HEK293T (cell line): Measurements from ENCODE around the gene ATP1A2.
"Not testable (repeated sequence)": the region's sequence is repeated elsewhere in the genome, so short reads cannot be mapped to it uniquely, and the experiment has no call there.

ENCODE experiments used
- CTCF ChIA-PET: fragments of 350-600 bp; formaldehyde crosslinking; extraction: SDS; loops from one replicate; lab custom pipeline; 2021; ENCODE audit warnings: antibody characterized with exemption, inconsistent platforms; lab: Yijun Ruan, JAX
- POLR2A ChIA-PET: fragments of 350-600 bp; formaldehyde crosslinking; extraction: SDS; loops from one replicate; lab custom pipeline; 2020; ENCODE audit warnings: antibody characterized with exemption, inconsistent platforms; lab: Yijun Ruan, JAX
- DNase-seq: peaks from one replicate; pipeline ENCODE4 v3.0.0; 2012; ENCODE audit warnings: mixed read lengths; ENCODE audit errors: extremely low spot score
- ARNT ChIP-seq: fragments of 450-650 bp; IDR thresholded peaks from 2 replicates; pipeline ENCODE4 v1.6.1; 2017; ENCODE audit warnings: mild to moderate bottlenecking
- BHLHE40 ChIP-seq: fragments of 450-650 bp; IDR thresholded peaks from 2 replicates; pipeline ENCODE4 v1.6.1; 2016; ENCODE audit warnings: mild to moderate bottlenecking, moderate library complexity, borderline replicate concordance
- CTBP1 ChIP-seq: fragments of 450-650 bp; IDR thresholded peaks from 2 replicates; pipeline ENCODE4 v1.6.1; 2016; ENCODE audit warnings: borderline replicate concordance
- ELF4 ChIP-seq: fragments of 450-650 bp; IDR thresholded peaks from 2 replicates; pipeline ENCODE4 v1.6.1; 2017; ENCODE audit warnings: antibody characterized with exemption
- FOXA1 ChIP-seq: fragments of 450-650 bp; IDR thresholded peaks from 2 replicates; pipeline ENCODE4 v1.6.1; 2016; ENCODE audit warnings: mild to moderate bottlenecking
- FOXK2 ChIP-seq: fragments of 450-650 bp; IDR thresholded peaks from 2 replicates; pipeline ENCODE4 v1.6.1; 2016; ENCODE audit warnings: mild to moderate bottlenecking
- FOXM1 ChIP-seq: fragments of 450-650 bp; IDR thresholded peaks from 2 replicates; pipeline ENCODE4 v1.6.1; 2017; ENCODE audit warnings: mild to moderate bottlenecking, borderline replicate concordance
- HDGF ChIP-seq: fragments of 450-650 bp; IDR thresholded peaks from 2 replicates; pipeline ENCODE4 v1.6.1; 2017; ENCODE audit warnings: antibody characterized with exemption, borderline replicate concordance
- L3MBTL2 ChIP-seq: fragments of 450-650 bp; conservative IDR thresholded peaks from 2 replicates; pipeline ENCODE4 v1.6.1; 2016; ENCODE audit warnings: mild to moderate bottlenecking
- LEF1 ChIP-seq: fragments of 450-650 bp; IDR thresholded peaks from 2 replicates; pipeline ENCODE4 v1.6.1; 2017; ENCODE audit warnings: mild to moderate bottlenecking, borderline replicate concordance
- NFRKB ChIP-seq: fragments of 450-650 bp; IDR thresholded peaks from 2 replicates; pipeline ENCODE4 v1.6.1; 2016; ENCODE audit warnings: mild to moderate bottlenecking, moderate library complexity
- SP1 ChIP-seq: fragments of 450-650 bp; IDR thresholded peaks from 2 replicates; pipeline ENCODE4 v1.6.1; 2017
- SUZ12 ChIP-seq: fragments of 450-650 bp; IDR thresholded peaks from 2 replicates; pipeline ENCODE4 v1.6.1; 2016; ENCODE audit warnings: mild to moderate bottlenecking
- TARDBP ChIP-seq: fragments of 450-650 bp; IDR thresholded peaks from 2 replicates; pipeline ENCODE4 v1.6.1; 2016
- ZNF384 ChIP-seq: fragments of 450-650 bp; IDR thresholded peaks from 2 replicates; pipeline ENCODE4 v1.6.1; 2016
- TF ChIP-seq, protein P1 (sequence below): fragments of 450-650 bp; IDR thresholded peaks from 2 replicates; pipeline ENCODE4 v1.6.1; 2016

The ATP1A2 gene

DNA sequence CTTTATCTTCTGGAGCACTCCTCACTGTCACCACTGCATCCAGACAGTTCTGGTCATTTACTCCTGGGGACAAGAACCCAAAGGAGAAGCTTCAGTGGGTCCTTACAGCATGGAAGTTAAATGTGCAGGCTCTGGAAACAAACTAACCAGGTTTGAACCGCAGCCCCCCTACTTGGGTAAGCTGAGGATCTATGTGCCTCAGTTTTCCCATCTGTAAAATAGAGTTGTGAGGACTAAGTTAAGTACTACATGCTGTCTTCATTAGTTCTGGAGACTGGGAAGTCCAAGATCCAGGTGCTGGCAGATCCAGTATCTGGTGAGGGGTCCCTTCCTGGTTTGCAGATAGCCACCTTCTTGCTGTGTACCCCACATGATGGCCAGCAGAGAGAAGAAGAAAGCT is 8.0 kb upstream of the ATP1A2 start:
- POLR2A ChIA-PET = no interaction called here
- no peak for TF ChIP-seq FOXA1
- TF ChIP-seq, protein P1, sequence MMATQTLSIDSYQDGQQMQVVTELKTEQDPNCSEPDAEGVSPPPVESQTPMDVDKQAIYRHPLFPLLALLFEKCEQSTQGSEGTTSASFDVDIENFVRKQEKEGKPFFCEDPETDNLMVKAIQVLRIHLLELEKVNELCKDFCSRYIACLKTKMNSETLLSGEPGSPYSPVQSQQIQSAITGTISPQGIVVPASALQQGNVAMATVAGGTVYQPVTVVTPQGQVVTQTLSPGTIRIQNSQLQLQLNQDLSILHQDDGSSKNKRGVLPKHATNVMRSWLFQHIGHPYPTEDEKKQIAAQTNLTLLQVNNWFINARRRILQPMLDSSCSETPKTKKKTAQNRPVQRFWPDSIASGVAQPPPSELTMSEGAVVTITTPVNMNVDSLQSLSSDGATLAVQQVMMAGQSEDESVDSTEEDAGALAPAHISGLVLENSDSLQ = no peak
- TF ChIP-seq ZNF384 = no peak
- no peak for TF ChIP-seq NFRKB
- no peak for TF ChIP-seq BHLHE40
- no peak for TF ChIP-seq SP1
- no peak for TF ChIP-seq CTBP1
- no peak for TF ChIP-seq L3MBTL2
- TF ChIP-seq LEF1 = no peak
- no peak for TF ChIP-seq ELF4
- TF ChIP-seq HDGF = no peak
- no peak for TF ChIP-seq SUZ12
- CTCF ChIA-PET = no interaction called here
- DNase-seq = no peak

DNA sequence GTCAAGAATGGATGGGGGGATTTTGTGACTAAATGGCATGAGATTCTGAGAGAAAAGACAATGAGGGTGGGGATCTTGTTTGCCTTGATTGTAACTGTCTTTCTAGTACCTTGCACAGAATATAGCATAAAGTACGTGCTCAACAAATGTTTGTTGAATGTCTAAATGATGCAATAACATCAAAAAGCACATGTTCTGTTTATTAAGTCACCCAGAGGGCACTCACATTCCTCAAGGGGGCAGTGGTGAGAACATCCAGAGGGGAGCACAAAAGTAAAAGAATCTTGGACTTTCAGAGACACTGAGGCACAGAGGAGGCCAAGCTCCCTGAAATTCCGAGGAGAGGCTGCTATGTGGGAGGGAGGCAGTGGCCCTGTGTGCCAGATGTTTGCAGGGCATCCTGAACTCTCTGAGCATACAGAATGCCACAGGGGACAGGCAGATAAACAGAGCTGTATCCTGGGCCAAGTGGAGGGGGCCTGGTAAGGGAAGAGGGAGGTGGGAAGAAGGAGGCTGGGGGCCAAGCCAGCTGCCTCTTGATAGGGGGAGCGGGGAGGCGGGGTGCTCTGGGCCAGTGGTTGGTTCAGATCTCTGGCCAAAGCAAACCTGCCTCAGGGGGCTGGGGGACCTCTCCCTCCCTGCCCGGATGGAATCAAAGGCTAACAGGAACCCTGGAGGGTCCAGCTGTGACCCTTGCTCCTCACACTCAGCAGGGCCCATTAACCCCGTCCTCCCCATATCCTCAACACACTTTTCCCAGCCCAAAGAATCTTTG is 6.5 kb upstream of the ATP1A2 start:
- TF ChIP-seq SUZ12 = no peak
- no peak for TF ChIP-seq HDGF
- peak; percentile 67 for TF ChIP-seq L3MBTL2
- TF ChIP-seq BHLHE40 = no peak
- ChIA-PET POLR2A (no interaction called here), CTCF (interaction anchor here (0.5 to 1.7 kb wide), 7 partner anchors 23 to 268 kb away, joined by 3 to 10 read pairs (median 4); no protein-coding TSS in a partner anchor)
- peak; percentile 69 for DNase-seq

DNA sequence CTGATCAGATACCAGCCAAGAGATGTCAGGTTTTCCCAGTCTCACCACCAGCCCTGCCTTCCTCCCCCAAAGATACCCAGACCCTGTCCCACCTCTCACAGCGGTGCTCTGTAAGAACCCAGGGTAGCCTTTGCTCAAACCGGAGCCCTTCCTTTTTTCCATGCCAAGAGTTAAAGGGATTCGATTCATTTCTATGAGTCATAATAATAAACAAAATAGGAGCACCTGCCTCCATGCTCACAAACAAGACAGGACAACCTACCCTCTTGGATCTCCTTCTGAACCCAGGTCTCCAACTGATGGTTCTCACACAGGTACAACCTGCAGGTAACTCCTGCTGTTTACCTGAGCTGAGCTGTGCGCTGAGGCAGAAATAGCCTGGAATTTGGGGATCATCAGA is 5.9 kb upstream of the ATP1A2 start:
- CTCF ChIA-PET = interaction anchor here (0.6 to 1.7 kb wide), 5 partner anchors 9 to 267 kb away, joined by 3 to 6 read pairs (median 4); no protein-coding TSS in a partner anchor
- DNase-seq = no peak
- TF ChIP-seq LEF1 = no peak
- no peak for TF ChIP-seq ZNF384
- TF ChIP-seq L3MBTL2 = no peak
- POLR2A ChIA-PET = no interaction called here

DNA sequence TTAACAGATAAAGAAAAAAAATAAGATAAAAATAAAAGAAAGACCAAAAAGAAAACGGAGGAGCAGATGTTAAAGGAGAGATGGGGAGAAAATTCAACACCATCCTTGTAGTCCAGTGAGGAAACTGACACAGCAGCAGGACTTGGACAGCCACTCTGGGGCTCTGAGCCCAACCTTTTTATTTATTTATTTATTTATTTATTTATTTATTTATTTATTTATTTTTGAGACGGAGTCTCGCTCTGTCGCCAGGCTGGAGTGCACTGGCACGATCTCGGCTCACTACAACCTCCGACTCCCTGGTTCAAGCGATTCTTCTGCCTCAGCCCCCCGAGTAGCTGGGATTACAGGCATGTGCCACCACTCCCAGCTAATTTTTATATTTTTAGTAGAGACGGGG is 4.1 kb upstream of the ATP1A2 start:
- POLR2A ChIA-PET, CTCF ChIA-PET, DNase-seq: not testable (repeated sequence)

DNA sequence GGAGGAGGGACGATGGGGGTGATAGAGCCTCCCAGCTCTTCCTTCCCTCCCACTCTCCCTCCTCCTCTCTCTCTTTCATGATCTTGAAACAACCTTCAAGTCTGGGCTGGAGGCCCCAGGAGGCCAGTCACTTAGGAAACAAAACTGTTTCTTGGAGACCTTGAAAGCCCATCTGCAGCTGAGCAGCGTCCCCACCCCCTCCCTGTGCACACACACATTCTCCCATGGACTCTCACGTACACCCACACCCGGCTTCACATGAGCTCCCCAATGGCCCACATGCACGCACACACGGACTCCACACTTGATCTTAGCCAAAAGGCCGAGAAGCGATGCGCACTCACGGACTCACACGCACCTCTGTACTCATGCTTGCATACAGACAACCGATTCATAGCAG is 3.2 kb upstream of the ATP1A2 start:
- no peak for DNase-seq
- TF ChIP-seq BHLHE40 (no peak), SUZ12 (no peak), FOXM1 (no peak), HDGF (no peak), ARNT (no peak), CTBP1 (no peak), FOXA1 (no peak), TARDBP (no peak)
- TF ChIP-seq, protein P1 = no peak
- CTCF ChIA-PET = interaction anchor here (0.6 to 0.7 kb wide), 2 partner anchors 164 to 290 kb away, joined by 3 read pairs; no protein-coding TSS in a partner anchor
- POLR2A ChIA-PET = no interaction called here

DNA sequence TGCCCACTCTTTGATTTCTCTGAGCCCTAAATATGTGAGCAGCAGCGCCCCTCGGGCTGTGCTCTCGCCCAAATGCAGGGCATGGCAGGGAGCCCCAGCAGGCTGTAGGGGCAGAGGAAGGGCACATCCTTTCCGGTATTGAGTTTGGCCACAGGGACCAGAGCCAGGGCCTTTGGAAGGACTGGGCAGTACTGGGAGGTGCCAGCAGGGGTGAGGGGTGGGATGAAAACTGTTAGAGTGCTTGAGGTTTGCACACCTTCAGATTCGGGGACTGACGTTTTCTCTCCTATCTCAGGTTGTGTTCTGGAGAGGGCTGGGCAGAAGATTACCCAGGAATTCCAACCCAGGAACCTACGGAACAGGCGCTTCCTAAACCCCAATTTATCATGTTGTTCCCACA is 2.2 kb upstream of the ATP1A2 start:
- ChIA-PET POLR2A (no interaction called here), CTCF (no interaction called here)
- TF ChIP-seq ARNT (no peak), FOXA1 (no peak), ELF4 (no peak), TARDBP (no peak), FOXM1 (no peak), HDGF (no peak), SP1 (no peak), ZNF384 (no peak), FOXK2 (no peak)
- DNase-seq = no peak

DNA sequence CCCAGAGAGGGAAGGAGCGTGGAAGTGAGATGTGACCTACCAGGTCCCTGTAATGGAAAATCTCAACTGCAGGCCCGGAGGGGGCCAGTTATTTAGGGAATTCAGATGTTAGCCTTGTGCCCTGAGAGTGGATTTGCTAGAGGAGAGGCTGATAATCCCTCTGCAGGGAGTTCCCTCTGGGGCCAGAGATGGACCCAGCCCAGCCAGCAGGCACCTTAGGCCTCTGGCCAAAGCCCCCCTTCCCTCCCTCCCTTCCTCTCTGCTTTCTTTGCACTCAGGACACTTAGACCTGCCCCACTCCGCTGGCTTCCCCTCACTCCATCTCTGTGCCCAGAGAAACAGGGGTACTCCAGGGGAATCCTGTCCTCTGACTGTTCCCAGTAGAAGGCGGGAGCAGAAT is 1.5 kb upstream of the ATP1A2 start:
- ChIA-PET CTCF (interaction anchor here (0.6 to 1.3 kb wide), 2 partner anchors 17 to 138 kb away, joined by 3 read pairs; no protein-coding TSS in a partner anchor), POLR2A (no interaction called here)
- TF ChIP-seq ZNF384 (no peak), CTBP1 (no peak), ARNT (no peak), SUZ12 (no peak), SP1 (no peak), FOXM1 (no peak)
- no peak for DNase-seq
